Hepatocyte (in vitro differentiated cells): ENCODE measurements around the gene IQCN. TPM values are rescaled to one million over a fixed set of nuclear protein-coding genes. Genes with fewer than 3 reads are reported as not detected.

Experiments
- DNase-seq: peaks from one replicate; pipeline ENCODE4 v3.0.0-alpha.2; 2016; ENCODE audit warnings: low spot score
- H2AFZ ChIP-seq: fragments of 200-600 bp; sonication (generic); 2 replicates; pipeline ENCODE4 v1.6.0; 2016; ENCODE audit warnings: antibody characterized with exemption, mild to moderate bottlenecking
- H3K27ac ChIP-seq: fragments of 200-600 bp; sonication (generic); 2 replicates; pipeline ENCODE4 v1.5.1; 2016; ENCODE audit warnings: mild to moderate bottlenecking
- H3K27me3 ChIP-seq: fragments of 200-600 bp; sonication (generic); 2 replicates; pipeline ENCODE4 v1.6.1; 2016
- H3K36me3 ChIP-seq: fragments of 200-600 bp; sonication (generic); replicated peaks from 2 replicates; pipeline ENCODE4 v1.5.1; 2016; ENCODE audit warnings: low read depth; ENCODE audit not compliant: insufficient read depth
- H3K4me1 ChIP-seq: fragments of 200-600 bp; sonication (generic); 2 replicates; pipeline ENCODE4 v1.5.1; 2016; ENCODE audit warnings: mild to moderate bottlenecking, moderate library complexity; ENCODE audit not compliant: insufficient read depth
- H3K4me2 ChIP-seq: fragments of 200-600 bp; sonication (generic); 2 replicates; pipeline ENCODE4 v1.6.0; 2016
- H3K4me3 ChIP-seq: fragments of 200-600 bp; sonication (generic); 2 replicates; pipeline ENCODE4 v1.5.1; 2016; ENCODE audit warnings: mild to moderate bottlenecking
- H3K79me2 ChIP-seq: fragments of 200-600 bp; sonication (generic); 2 replicates; pipeline ENCODE4 v1.6.0; 2017; ENCODE audit warnings: mild to moderate bottlenecking
- H3K9me2 ChIP-seq: fragments of 200-600 bp; sonication (generic); replicated peaks from 2 replicates; pipeline ENCODE4 v1.6.0; 2017; ENCODE audit warnings: mild to moderate bottlenecking; ENCODE audit not compliant: insufficient read depth
- H3K9me3 ChIP-seq: fragments of 200-600 bp; sonication (generic); 2 replicates; pipeline ENCODE4 v1.5.1; 2016; ENCODE audit warnings: low read depth, mild to moderate bottlenecking
- H4K20me1 ChIP-seq: fragments of 200-600 bp; sonication (generic); 2 replicates; pipeline ENCODE4 v1.6.0; 2016; ENCODE audit warnings: mild to moderate bottlenecking; ENCODE audit not compliant: insufficient read depth, poor library complexity, severe bottlenecking
- EZH2 ChIP-seq: fragments of 200-600 bp; sonication (generic); IDR thresholded peaks from 2 replicates; pipeline ENCODE4 v1.6.1; 2016; ENCODE audit warnings: antibody characterized with exemption, mild to moderate bottlenecking, borderline replicate concordance
- EZH2phosphoT487 ChIP-seq: fragments of 200-600 bp; sonication (generic); IDR thresholded peaks from one replicate; pipeline ENCODE4 v1.6.1; 2018; ENCODE audit warnings: antibody characterized with exemption, mild to moderate bottlenecking, low read depth, moderate library complexity; ENCODE audit not compliant: unreplicated experiment, severe bottlenecking
- WGBS: methylation state at CpG from one replicate; pipeline ENCODE4 v1.1.6; 2016; ENCODE audit warnings: low lambda C conversion rate; ENCODE audit errors: missing lambda C conversion rate; 5-methylcytosine and 5-hydroxymethylcytosine counted together
- polyA plus RNA-seq: library from polyadenylated mRNA; unstranded; fragments of >200 nt; fragmentation: Nextera tagmentation; extraction: Ambion mirVana; gene quantifications from 2 replicates; pipeline ENCODE4 v1.2.1, GENCODE V29; 2016
- total RNA-seq: library from RNA; depleted of rRNA; stranded (reverse); fragments of >200 nt; gene quantifications from 2 replicates; pipeline ENCODE4 v1.2.3, GENCODE V29; 2014
- TF ChIP-seq, protein P1 (sequence below): fragments of 200-600 bp; sonication (generic); IDR thresholded peaks from 2 replicates; pipeline ENCODE4 v1.5.1; 2016; ENCODE audit warnings: antibody characterized with exemption, mild to moderate bottlenecking; ENCODE audit not compliant: poor library complexity

IQCN gene
- total and polyA plus RNA-seq, 2 experiments from 2014 or later, result 1.5 to 3.7 TPM

DNA sequence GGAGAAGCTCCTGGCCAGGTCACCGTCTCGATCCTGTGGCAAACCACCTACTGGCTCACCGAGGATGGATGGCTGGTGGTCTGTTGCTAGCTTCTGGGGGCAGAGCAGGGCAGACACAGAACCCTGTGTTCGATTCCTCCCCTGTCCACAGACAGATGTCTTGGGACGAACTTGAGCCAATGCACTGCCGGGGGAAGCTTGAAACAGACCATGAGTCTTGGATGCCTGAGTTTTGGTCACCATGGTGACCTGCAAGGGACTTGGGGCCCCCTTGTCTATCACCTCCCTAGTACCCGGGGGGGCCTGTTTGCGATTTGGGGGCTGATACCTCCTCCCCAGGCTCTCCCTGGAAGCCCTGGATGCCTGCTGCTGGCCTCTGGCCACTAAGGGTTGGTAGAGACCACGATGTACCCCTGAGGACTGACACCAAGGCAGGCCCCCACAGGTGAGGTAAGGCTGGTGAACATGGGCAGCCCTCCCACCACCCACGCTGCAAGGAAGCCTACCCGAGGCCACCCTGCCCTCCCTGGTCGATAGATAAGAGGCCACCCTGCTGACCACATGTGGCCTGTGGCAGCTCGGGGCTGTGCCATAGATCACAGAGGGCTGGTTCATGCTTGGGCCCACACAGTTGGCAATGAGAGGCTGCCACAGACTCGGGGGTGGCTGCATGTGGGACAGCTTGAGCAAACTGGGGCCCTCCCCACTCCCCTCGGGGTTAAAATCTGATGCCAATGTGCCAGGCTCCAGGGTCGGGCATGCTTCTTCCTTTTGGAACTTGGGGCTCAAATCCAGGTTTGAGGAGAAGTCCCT is 10.7 kb downstream of the IQCN start:
- H3K27me3 ChIP-seq, result no peaks in the 10 kb centered on the region
- H4K20me1 ChIP-seq, result no peaks in the 10 kb centered on the region
- no peaks in the 10 kb centered on the region for H3K79me2 ChIP-seq
- no peaks in the 10 kb centered on the region for H3K4me1 ChIP-seq
- no peak for DNase-seq
- H3K9me3 ChIP-seq, result no peaks in the 10 kb centered on the region
- H3K27ac ChIP-seq, result no peak overlapping the region
- H2AFZ ChIP-seq, result no peak overlapping the region
- H3K4me3 ChIP-seq, result no peak overlapping the region
- no peak for TF ChIP-seq EZH2
- TF ChIP-seq, protein P1, sequence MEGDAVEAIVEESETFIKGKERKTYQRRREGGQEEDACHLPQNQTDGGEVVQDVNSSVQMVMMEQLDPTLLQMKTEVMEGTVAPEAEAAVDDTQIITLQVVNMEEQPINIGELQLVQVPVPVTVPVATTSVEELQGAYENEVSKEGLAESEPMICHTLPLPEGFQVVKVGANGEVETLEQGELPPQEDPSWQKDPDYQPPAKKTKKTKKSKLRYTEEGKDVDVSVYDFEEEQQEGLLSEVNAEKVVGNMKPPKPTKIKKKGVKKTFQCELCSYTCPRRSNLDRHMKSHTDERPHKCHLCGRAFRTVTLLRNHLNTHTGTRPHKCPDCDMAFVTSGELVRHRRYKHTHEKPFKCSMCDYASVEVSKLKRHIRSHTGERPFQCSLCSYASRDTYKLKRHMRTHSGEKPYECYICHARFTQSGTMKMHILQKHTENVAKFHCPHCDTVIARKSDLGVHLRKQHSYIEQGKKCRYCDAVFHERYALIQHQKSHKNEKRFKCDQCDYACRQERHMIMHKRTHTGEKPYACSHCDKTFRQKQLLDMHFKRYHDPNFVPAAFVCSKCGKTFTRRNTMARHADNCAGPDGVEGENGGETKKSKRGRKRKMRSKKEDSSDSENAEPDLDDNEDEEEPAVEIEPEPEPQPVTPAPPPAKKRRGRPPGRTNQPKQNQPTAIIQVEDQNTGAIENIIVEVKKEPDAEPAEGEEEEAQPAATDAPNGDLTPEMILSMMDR, result no peak
- H3K36me3 ChIP-seq, result no peaks in the 10 kb centered on the region
- 91% methylated on average over 16 of the region's 16 CpGs for WGBS
- no peaks in the 10 kb centered on the region for H3K9me2 ChIP-seq
- H3K4me2 ChIP-seq, result no peak overlapping the region

DNA sequence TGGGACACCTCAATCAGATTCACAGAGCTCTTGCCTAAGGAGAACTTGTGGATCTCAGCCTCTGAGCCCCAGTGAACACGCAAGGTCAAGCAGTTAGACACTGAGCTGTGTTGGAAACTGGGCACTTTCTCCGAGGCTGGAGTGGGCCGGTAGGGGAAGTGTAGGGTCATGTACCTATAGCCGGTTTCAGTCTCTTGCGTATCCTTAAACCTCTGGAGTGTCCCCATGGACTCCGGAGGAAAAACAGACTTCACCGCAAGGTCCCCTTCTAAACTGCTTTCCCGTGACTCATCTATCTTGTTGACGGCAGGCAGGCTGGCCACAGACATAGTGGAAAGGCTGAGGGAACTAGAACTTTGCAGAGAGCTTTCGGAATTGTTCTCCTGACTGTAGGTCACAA is 11.3 kb downstream of the IQCN start:
- H3K9me3 ChIP-seq, result no peaks in the 10 kb centered on the region
- TF ChIP-seq, protein P1, result no peak
- TF ChIP-seq EZH2, result no peak
- no peak for TF ChIP-seq EZH2phosphoT487
- H3K27ac ChIP-seq, result no peak overlapping the region
- no peaks in the 10 kb centered on the region for H3K9me2 ChIP-seq
- no peak overlapping the region for H3K4me3 ChIP-seq
- WGBS, result 91% methylated on average over 10 of the region's 10 CpGs
- no peak overlapping the region for H3K4me2 ChIP-seq
- no peaks in the 10 kb centered on the region for H4K20me1 ChIP-seq
- no peak for DNase-seq
- H3K36me3 ChIP-seq, result no peaks in the 10 kb centered on the region
- H3K4me1 ChIP-seq, result no peaks in the 10 kb centered on the region
- no peak overlapping the region for H2AFZ ChIP-seq
- no peaks in the 10 kb centered on the region for H3K27me3 ChIP-seq
- H3K79me2 ChIP-seq, result no peaks in the 10 kb centered on the region

DNA sequence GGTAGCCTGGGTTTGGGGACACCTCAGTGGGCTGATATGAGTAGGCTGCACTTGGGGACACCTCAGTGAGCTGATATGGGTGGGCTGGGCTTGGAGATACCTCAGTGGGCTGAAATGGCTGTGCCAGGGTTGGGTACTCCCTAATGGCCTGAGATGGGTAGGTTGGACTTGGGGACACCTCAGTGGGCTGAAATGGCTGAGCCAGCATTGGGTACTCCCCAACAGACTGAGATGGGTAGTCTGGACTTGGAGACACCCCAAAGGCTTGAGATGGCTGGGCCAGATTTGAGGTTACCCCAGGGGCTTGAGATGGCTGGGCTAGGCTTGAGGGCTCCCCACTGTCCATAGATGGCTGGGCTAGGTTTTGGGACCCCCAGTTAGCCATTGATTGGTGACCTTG is 12.1 kb downstream of the IQCN start:
- no peak for TF ChIP-seq EZH2phosphoT487
- TF ChIP-seq, protein P1, result no peak
- TF ChIP-seq EZH2, result no peak
- H3K27ac ChIP-seq, result no peak overlapping the region
- no peaks in the 10 kb centered on the region for H4K20me1 ChIP-seq
- no peak overlapping the region for H3K4me3 ChIP-seq
- no peaks in the 10 kb centered on the region for H3K4me1 ChIP-seq
- peak; percentile 3 for DNase-seq
- H3K4me2 ChIP-seq, result no peak overlapping the region
- no peaks in the 10 kb centered on the region for H3K9me3 ChIP-seq
- H3K36me3 ChIP-seq, result no peaks in the 10 kb centered on the region
- H3K9me2 ChIP-seq, result no peaks in the 10 kb centered on the region
- no peak overlapping the region for H2AFZ ChIP-seq
- no peaks in the 10 kb centered on the region for H3K79me2 ChIP-seq
- H3K27me3 ChIP-seq, result no peaks in the 10 kb centered on the region
